Measurements from ENCODE around the gene KCNJ4. TPM values are rescaled to one million over a fixed set of nuclear protein-coding genes. Genes with fewer than 3 reads are reported as not detected.
A peak's percentile ranks its signal among the peaks of the same experiment; 100 is the strongest.
"Not testable (repeated sequence)": the region's sequence is repeated elsewhere in the genome, so short reads cannot be mapped to it uniquely, and the experiment has no call there.

The KCNJ4 gene
- total RNA-seq, 1 experiment from 2014 or later: not detected

- CTCF ChIA-PET: no interaction called here
- peaks cover 26% of the 10 kb centered on the region for H3K27me3 Mint-ChIP-seq (ENCODE audit: unreplicated experiment)
- TF ChIP-seq CTCF (IDR thresholded peaks at IDR 0.05; ENCODE audit: unreplicated experiment): no peak
- no peak overlapping the region for H3K27ac Mint-ChIP-seq (ENCODE audit: unreplicated experiment)
- no peak for DNase-seq
- no peaks in the 10 kb centered on the region for H3K9me3 Mint-ChIP-seq (ENCODE audit: low read depth, unreplicated experiment)
- H3K36me3 Mint-ChIP-seq (ENCODE audit: insufficient read depth, unreplicated experiment): peaks cover 22% of the 10 kb centered on the region
- intact Hi-C loops (cut with micrococcal nuclease; ENCODE audit: unreplicated experiment): no loop called here
- no TSS peak for BruUV-seq (replicated peaks)
- peaks cover 11% of the 10 kb centered on the region for H3K4me1 Mint-ChIP-seq (ENCODE audit: low read depth, unreplicated experiment)
- no peak overlapping the region for H3K4me3 Mint-ChIP-seq (ENCODE audit: low read depth, unreplicated experiment)
Measured at GRCh38 chr22:38402204-38402603, 52.8 kb downstream of the KCNJ4 start.

- no TSS peak for BruUV-seq (replicated peaks)
- CTCF ChIA-PET: no interaction called here
- Mint-ChIP-seq H3K4me3 (ENCODE audit: low read depth, unreplicated experiment) (no peak overlapping the region), H3K4me1 (ENCODE audit: low read depth, unreplicated experiment) (peaks cover 17% of the 10 kb centered on the region), H3K27ac (ENCODE audit: unreplicated experiment) (no peak overlapping the region), H3K9me3 (ENCODE audit: low read depth, unreplicated experiment) (no peaks in the 10 kb centered on the region), H3K36me3 (ENCODE audit: insufficient read depth, unreplicated experiment) (peaks cover 29% of the 10 kb centered on the region), H3K27me3 (ENCODE audit: unreplicated experiment) (peaks cover 26% of the 10 kb centered on the region)
- no peak for DNase-seq
- TF ChIP-seq CTCF (IDR thresholded peaks at IDR 0.05; ENCODE audit: unreplicated experiment): no peak
- intact Hi-C loops (cut with micrococcal nuclease; ENCODE audit: unreplicated experiment): no loop called here
Measured at GRCh38 chr22:38401336-38402084, 53.5 kb downstream of the KCNJ4 start.

- H3K9me3 Mint-ChIP-seq (ENCODE audit: low read depth, unreplicated experiment); BruUV-seq (replicated peaks); CTCF ChIA-PET; H3K27ac Mint-ChIP-seq (ENCODE audit: unreplicated experiment); intact Hi-C loops (cut with micrococcal nuclease; ENCODE audit: unreplicated experiment); DNase-seq; H3K4me3 Mint-ChIP-seq (ENCODE audit: low read depth, unreplicated experiment): not testable (repeated sequence)
- peaks cover 33% of the 10 kb centered on the region for H3K36me3 Mint-ChIP-seq (ENCODE audit: insufficient read depth, unreplicated experiment)
- peaks cover 22% of the 10 kb centered on the region for H3K4me1 Mint-ChIP-seq (ENCODE audit: low read depth, unreplicated experiment)
- H3K27me3 Mint-ChIP-seq (ENCODE audit: unreplicated experiment): peaks cover 26% of the 10 kb centered on the region
Measured at GRCh38 chr22:38400256-38400655, 54.7 kb downstream of the KCNJ4 start.

- CTCF ChIA-PET: interaction anchor here (0.6 kb wide), 1 partner anchor 85 kb away, joined by 4 read pairs; no protein-coding TSS in a partner anchor
- peak overlapping the region; percentile 77 for H3K27ac Mint-ChIP-seq (ENCODE audit: unreplicated experiment)
- BruUV-seq (replicated peaks): no TSS peak
Measured at GRCh38 chr22:38398609-38399461, 56.2 kb downstream of the KCNJ4 start.

GRCh38 chr22:38398181-38398608 is 56.8 kb downstream of the KCNJ4 start:
- BruUV-seq (replicated peaks); intact Hi-C loops (cut with micrococcal nuclease; ENCODE audit: unreplicated experiment); H3K9me3 Mint-ChIP-seq (ENCODE audit: low read depth, unreplicated experiment): not testable (repeated sequence)
- Mint-ChIP-seq H3K27me3 (ENCODE audit: unreplicated experiment) (peaks cover 24% of the 10 kb centered on the region), H3K4me3 (ENCODE audit: low read depth, unreplicated experiment) (peak overlapping the region; percentile 77), H3K27ac (ENCODE audit: unreplicated experiment) (peak overlapping the region; percentile 36), H3K4me1 (ENCODE audit: low read depth, unreplicated experiment) (peaks cover 35% of the 10 kb centered on the region), H3K36me3 (ENCODE audit: insufficient read depth, unreplicated experiment) (peaks cover 33% of the 10 kb centered on the region)
- DNase-seq: peak; percentile 72
- CTCF ChIA-PET: interaction anchor here (0.6 kb wide), 1 partner anchor 84 kb away, joined by 4 read pairs; no protein-coding TSS in a partner anchor

More at GRCh38 chr22:38398609-38399461, 56.2 kb downstream of the KCNJ4 start:
- Mint-ChIP-seq H3K9me3 (ENCODE audit: low read depth, unreplicated experiment) (no peaks in the 10 kb centered on the region), H3K4me1 (ENCODE audit: low read depth, unreplicated experiment) (peaks cover 35% of the 10 kb centered on the region), H3K27me3 (ENCODE audit: unreplicated experiment) (peaks cover 26% of the 10 kb centered on the region), H3K36me3 (ENCODE audit: insufficient read depth, unreplicated experiment) (peaks cover 33% of the 10 kb centered on the region), H3K4me3 (ENCODE audit: low read depth, unreplicated experiment) (peak overlapping the region; percentile 77)
- intact Hi-C loops (cut with micrococcal nuclease; ENCODE audit: unreplicated experiment): no loop called here
- no peak for TF ChIP-seq CTCF (IDR thresholded peaks at IDR 0.05; ENCODE audit: unreplicated experiment)
- DNase-seq: peak; percentile 90

Measured in Calu3 (cell line).